Measurements from ENCODE around the gene RERE.
A peak's percentile ranks its signal among the peaks of the same experiment; 100 is the strongest.

RERE gene

DNA sequence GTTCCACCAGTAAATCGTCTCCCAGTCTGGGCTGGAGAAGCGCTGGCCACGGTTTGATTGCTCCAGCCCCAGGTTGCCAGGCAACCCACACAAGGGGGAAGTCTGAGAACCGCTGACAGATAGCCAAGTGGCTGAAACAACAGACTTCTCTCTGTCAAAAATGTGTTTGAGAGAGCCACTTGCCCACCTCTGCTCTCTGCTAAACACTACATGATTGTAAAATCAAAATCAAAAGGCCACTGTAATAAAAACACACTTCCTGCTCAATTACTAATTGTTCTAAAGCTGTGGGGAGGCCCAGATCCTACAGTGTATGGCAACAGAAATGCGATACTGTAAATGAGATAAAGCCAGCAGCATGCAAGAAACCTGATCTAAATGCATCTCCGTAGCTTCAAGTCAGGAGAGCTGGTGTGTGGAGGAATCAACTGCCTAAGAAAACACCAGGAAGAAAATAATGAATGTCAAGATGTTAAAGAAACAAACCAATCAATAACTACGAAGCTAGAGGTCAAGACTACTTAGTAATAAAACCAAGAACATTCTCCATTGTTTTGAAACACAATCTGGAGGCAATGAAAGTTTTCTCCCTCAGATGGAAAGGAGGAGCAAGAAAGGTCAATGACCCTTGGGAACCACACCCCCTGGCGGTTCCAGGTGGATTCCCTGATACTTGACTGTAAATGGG, 378.3 kb downstream of the RERE start:
- no peak for TF ChIP-seq ZNF274 (IDR thresholded peaks at IDR 0.05; ENCODE audit: low read depth, low read length)

DNA sequence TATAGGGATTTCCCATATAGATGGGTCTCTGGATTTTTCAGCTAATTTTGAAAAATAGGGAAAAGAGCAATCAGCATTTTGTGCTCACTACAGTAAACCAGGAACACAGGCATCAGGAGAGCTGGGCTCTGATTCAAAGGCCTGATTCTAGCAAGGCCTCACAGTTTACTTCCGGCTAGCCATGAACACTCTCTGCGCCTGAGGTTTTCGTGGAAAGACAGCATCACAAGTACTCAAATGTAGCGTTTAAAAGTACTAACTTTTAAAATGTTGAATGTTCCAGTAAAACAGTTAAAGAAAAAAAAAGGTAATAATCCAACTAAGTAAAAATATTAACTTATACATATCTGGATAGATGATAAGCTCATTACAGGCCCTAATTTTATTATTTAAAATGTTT, 379.0 kb downstream of the RERE start:
- H3K4me3 ChIP-seq (ENCODE audit: low read length): no peak overlapping the region
- TF ChIP-seq ZNF274 (IDR thresholded peaks at IDR 0.05; ENCODE audit: low read depth, low read length): no peak

More for the DNA sequence above, 378.3 kb downstream of the RERE start:
- no peak overlapping the region for H3K4me3 ChIP-seq (ENCODE audit: low read length)

DNA sequence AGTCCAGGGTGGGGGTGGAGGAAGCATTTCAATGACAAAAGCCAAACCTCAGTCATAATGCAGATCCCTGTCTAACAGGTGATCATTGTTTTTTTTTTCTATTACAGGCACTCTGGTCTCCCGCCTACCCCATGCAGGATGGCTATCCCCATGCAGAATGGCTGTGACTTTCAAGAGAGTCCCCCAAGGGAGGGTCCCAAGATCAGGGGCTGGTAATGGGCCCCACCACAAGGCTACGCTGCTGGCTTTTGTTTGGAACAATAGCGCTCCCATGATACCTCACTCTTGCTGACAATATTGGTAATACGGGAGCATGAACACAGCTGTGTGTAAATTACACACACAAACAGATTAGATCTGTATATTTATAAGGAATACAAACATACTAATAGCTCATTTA, 380.1 kb downstream of the RERE start:
- no peak overlapping the region for H3K4me3 ChIP-seq (ENCODE audit: low read length)
- TF ChIP-seq ZNF274 (IDR thresholded peaks at IDR 0.05; ENCODE audit: low read depth, low read length): no peak

DNA sequence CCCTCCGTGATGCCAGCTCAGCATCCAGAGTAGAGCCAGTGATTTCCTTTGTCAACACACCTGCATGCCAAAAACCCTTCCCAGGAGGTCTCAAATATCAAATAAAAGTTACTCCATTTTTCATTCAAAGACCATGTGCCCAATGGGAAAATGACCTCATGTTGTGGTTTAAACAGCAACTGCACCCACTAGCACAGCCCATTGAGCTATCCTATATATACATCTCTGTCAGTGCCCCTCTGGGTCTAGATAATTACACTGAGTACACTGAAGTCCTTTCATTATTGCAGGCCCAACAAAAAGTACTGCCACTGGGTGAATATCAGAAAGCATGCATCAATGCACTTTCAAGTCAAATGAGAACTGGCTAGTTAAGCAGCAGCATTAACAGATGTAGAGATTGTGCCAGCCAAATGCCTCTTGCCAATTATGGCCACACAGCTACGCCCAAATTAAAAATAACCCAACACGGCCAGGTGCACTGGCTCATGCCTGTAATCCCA, 381.8 kb downstream of the RERE start:
- H3K4me3 ChIP-seq (ENCODE audit: low read length): no peak overlapping the region
- no peak for TF ChIP-seq ZNF274 (IDR thresholded peaks at IDR 0.05; ENCODE audit: low read depth, low read length)

DNA sequence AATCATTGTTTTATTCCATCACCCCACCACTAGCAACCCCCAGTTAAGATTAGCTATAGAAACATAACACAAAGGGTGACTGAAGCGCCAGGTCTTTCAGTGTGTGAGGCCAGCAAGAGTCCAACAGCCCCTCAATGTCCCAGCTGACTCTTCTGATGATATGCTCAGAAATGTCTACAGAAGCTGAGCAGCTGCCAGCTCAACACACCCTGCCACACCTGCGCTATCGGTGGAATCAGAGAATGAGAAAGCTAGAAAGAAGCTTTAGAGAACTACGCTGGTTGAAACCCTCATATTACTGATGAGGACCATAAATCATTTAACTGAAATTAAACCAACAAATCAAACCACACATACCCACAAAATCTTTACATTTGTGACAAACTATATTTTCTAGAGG, 383.3 kb downstream of the RERE start:
- no peak for TF ChIP-seq ZNF274 (IDR thresholded peaks at IDR 0.05; ENCODE audit: low read depth, low read length)
- no peak overlapping the region for H3K4me3 ChIP-seq (ENCODE audit: low read length)

DNA sequence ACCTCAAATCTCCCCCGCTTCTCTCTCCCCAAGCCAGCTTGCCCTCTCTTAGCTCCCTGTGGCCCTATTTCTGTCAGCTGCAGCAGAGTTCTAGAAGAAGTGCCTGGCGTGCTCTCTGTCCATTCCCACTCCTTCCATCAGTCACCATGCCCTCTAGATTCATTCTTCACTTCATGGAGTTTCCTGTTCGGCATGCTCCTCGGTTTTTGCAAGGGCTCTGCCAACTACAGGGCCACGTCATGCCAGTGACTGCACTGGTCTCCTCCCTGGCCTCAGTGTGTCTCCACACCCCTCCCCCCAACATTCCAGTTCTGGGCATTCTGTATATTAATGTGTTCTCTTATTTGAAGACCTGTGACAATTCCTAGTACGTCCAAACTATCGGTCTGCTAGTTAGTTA, 385.7 kb downstream of the RERE start:
- H3K4me3 ChIP-seq (ENCODE audit: low read length): no peak overlapping the region
- no peak for TF ChIP-seq ZNF274 (IDR thresholded peaks at IDR 0.05; ENCODE audit: low read depth, low read length)

DNA sequence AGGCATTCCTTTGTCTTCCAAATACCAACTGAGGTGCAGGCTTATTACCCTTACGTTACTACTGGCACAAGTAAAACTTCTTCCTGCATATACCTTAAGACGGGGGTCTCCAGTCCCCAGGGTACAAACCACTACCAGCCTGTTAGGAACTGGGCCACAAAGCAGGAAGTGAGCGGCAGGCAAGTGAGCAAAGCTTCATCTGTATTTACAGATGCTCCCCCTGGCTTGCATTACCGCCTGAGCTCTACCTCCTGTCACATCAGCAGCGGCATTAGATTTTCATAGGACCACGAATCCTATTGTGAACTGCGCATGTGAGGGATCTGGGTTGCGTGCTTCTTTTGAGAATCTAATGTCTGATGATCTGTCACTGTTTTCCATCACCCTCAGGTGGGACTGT, 386.4 kb downstream of the RERE start:
- H3K4me3 ChIP-seq (ENCODE audit: low read length): no peak overlapping the region; the same call in 1 of the 2 replicates
- TF ChIP-seq ZNF274 (IDR thresholded peaks at IDR 0.05; ENCODE audit: low read depth, low read length): no peak

DNA sequence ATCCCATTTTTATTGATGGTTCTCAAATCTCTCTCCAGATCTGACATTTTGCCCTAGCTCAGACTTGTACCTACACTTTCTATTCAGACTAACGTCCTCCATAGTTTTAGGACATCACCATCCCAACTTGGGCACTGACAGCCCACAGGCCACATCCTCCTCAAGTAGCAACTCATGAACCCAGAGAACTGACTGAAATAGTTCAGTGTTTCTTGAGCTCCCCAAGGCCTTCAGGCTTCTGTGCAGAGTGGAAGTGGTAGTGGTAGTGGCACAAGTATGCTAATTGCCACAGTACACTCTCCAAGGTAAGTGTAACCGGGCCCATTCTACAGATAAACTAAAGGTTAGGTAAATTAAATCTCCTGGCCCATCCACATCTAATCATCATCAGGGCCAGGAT, 387.0 kb downstream of the RERE start:
- no peak for TF ChIP-seq ZNF274 (IDR thresholded peaks at IDR 0.05; ENCODE audit: low read depth, low read length)
- no peak overlapping the region; the same call in 1 of the 2 replicates for H3K4me3 ChIP-seq (ENCODE audit: low read length)

DNA sequence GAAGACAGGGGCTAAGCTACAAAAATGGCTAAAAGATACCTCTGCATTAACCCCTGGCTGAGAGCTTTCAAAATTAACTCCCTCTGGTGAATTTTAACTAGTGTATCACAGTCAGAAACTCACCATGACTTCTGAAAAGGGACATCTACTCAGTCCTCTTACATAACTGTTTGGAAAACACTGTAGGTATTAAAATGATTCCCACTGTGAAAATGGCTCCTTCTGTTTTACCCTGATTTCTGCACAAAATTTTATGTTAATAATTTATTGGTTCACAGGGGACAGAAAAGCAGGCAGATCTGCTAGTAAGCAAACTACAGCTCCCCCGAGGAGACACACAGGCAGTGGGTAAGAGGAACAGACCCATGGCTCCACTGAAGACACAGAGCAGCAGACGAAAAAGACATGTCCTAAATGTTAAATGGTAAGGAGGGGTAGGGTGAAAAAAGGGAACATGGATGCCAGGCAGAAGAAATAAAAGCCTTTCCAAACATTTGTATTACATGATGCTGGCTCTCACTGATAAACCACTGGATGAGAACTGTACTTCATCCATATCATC, 387.8 kb downstream of the RERE start:
- H3K4me3 ChIP-seq (ENCODE audit: low read length): no peak overlapping the region
- no peak for TF ChIP-seq ZNF274 (IDR thresholded peaks at IDR 0.05; ENCODE audit: low read depth, low read length)

DNA sequence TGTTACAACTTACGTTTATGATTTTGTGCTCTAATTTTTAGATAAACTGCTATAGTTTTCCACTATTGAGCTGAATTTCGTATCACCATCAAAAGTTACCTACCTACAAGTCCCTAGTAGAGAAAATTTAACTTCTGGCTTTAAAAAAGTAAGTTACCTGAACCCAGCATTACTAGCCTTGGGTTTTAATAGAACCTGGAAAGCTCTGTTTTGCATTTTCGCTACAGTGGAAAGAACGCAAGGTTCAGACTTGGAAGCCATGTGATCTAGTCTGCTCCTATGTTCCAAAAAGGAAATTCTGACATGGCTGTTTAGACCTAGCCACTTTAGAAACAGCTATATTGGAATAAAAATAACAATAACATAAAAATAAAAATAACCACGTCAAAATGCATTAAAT, 389.0 kb downstream of the RERE start:
- H3K4me3 ChIP-seq (ENCODE audit: low read length): no peak overlapping the region
- no peak for TF ChIP-seq ZNF274 (IDR thresholded peaks at IDR 0.05; ENCODE audit: low read depth, low read length)

DNA sequence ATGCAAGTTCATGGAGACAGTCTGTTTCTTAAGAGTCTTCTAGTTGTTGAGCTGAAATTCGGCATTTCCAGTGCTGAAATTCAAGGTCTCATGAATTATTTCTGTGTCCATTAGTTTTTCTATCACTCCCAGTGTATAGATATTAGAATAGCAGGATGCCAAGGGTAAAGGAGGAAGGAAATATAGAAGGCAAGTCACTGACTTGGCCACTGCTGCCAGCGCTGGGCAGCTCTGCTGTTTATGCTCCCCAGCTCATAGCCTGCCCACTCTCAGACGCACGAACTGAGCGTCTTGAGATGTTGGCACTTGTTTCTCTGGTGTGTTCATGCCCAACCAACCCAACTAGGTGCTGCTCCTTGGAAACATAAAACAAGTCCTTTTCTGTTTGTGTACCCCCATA, 389.5 kb downstream of the RERE start:
- H3K4me3 ChIP-seq (ENCODE audit: low read length): peak overlapping the region; percentile 9; the same call in 1 of the 2 replicates
- TF ChIP-seq ZNF274 (IDR thresholded peaks at IDR 0.05; ENCODE audit: low read depth, low read length): no peak

DNA sequence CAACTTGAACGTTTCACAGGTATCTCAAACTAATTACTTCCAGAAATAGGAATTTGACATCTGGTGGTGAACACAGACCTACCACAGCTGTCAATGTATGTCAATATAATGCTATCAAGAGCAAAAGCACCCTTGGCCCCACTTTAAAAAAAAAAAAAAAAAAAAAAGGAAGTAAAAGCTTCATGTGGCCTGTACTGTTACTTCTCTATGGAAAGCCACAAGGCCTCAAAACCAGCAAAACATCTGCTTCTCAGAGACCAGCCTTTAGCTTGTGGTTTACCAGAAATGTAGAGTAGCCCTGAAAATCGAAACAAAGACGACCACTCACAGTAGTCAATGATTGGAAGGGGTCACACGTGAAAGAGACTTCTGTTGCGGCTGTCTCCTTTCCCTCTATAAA, 389.9 kb downstream of the RERE start:
- no peak overlapping the region for H3K4me3 ChIP-seq (ENCODE audit: low read length)
- TF ChIP-seq ZNF274 (IDR thresholded peaks at IDR 0.05; ENCODE audit: low read depth, low read length): no peak

DNA sequence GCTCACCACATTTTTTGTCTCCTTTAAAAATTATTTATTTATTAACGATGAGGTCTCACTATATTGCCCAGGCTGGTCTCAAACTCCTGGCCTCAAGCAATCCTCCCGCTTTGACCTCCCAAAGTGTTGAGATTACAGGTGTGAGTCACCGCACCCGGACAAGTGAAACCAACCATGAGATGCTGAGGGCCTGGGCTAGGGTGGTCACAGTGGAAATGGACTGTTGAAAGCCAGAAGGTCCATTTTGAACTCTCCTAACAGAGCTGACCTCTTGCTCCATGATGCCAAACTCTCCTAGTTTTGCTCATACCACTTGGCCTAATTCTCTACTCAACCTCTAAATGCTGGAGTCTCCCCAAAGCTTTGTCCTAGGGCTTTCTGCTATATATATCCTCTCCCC, 390.4 kb downstream of the RERE start:
- TF ChIP-seq ZNF274 (IDR thresholded peaks at IDR 0.05; ENCODE audit: low read depth, low read length): no peak
- peak overlapping the region; percentile 26; the same call in 1 of the 2 replicates for H3K4me3 ChIP-seq (ENCODE audit: low read length)

DNA sequence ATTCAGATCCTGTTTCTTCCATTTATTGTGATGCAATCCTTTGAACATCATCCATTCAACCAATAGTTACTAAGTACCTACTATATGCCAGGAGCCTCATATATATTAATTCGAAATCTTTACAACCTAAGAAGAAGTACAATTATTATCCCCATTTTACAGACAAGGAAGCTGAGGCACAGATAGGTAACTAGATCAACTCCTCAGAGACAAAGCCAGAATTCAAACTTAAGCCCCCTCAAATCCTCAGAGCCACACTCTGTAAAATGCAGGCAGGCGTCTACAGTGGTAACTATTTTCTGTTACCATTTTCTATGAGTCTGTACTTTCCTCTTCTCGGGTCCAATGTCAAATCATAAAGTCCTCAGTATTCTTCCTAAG, 391.7 kb downstream of the RERE start:
- TF ChIP-seq ZNF274 (IDR thresholded peaks at IDR 0.05; ENCODE audit: low read depth, low read length): no peak
- no peak overlapping the region for H3K4me3 ChIP-seq (ENCODE audit: low read length)

DNA sequence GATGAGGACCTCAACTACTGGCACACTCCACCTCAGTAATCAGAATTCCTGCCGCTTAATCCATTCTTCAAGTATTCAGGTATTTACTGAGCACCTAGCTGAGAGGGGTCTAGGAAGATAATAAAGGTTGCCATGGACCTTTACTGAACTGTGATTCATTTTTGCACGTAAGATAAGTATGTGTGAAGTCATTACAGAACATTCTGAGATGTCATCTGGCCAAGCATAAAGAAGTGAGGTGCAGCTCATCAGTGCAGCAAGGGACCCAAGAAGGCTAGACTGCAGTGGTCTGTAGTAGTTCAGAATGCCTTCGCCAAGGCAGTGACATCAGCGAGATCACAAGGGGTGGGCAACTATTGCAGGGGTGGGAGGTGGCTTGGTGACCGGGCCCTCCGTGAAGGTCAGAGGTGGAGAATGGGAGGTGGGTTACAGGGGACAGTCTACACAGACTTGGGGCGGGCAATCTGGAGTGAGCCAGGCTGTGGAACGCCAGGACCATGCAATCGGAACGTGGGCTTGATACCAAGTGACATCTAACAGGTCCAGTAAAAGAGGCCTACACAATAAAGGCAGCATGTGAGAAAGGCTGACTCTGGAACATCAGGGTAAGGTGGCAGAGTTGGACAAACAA, 392.2 kb downstream of the RERE start:
- TF ChIP-seq ZNF274 (IDR thresholded peaks at IDR 0.05; ENCODE audit: low read depth, low read length): no peak
- peak overlapping the region; percentile 4; the same call in 1 of the 2 replicates for H3K4me3 ChIP-seq (ENCODE audit: low read length)

Measured in GM08714 (cell line).